Heart left ventricle (tissue), 13 donors: ENCODE measurements around the gene NDOR1.

Experiments
- POLR2A ChIP-seq, 2 donors: fragments of 450-650 bp; IDR thresholded peaks; one replicate each; pipeline ENCODE4 v1.6.1; 2017; ENCODE audit warnings: antibody characterized with exemption in 2 of 2, mild to moderate bottlenecking in 2 of 2, moderate library complexity in 2 of 2
- TF ChIP-seq, protein P1 (sequence below), 12 donors: fragments of 200-600 bp; sonication (generic) in 4 of 12; IDR thresholded peaks; one replicate each; pipeline versions ENCODE4 v1.5.0 to v1.8.0; 2018 to 2022; ENCODE audit warnings: antibody characterized with exemption in 12 of 12, mild to moderate bottlenecking in 5 of 12
- donor health status: ischemic (EF 13 %, LVEDD 7.1; RV severe dilation, severe dysfunction).
- donor health status: DM: no; HTN: yes; CAD: no.
- donor health status: DM: no; HTN: no; CAD: no.
- donor health status: ischemic (EF 25% LVEDD 6.9; RV normal size, moderate dysfunction).
- donor health status: ischemic (EF 25% LVEDD 5.7; RV mildly dilated, moderate dysfunction).
- donor health status: ischemic (EF 35%, LVEDD 5.7; RV mildly dilated, moderate dysfunction).
- donor health status: nonischemic (EF 11% LVEDD 7.7; RV severe dilation, severe dysfunction).
- donor health status: DM: yes; HTN: yes; CAD: no.
- donor health status: PGD.
- donor health status: ischemic (EF 29% LVEDD 5.4; RV normal size, mild dysfunction).
- donor health status: nonischemic (EF 23%, LVEDD 6.1; RV moderate dilation, normal function).

- TF ChIP-seq, protein P1, sequence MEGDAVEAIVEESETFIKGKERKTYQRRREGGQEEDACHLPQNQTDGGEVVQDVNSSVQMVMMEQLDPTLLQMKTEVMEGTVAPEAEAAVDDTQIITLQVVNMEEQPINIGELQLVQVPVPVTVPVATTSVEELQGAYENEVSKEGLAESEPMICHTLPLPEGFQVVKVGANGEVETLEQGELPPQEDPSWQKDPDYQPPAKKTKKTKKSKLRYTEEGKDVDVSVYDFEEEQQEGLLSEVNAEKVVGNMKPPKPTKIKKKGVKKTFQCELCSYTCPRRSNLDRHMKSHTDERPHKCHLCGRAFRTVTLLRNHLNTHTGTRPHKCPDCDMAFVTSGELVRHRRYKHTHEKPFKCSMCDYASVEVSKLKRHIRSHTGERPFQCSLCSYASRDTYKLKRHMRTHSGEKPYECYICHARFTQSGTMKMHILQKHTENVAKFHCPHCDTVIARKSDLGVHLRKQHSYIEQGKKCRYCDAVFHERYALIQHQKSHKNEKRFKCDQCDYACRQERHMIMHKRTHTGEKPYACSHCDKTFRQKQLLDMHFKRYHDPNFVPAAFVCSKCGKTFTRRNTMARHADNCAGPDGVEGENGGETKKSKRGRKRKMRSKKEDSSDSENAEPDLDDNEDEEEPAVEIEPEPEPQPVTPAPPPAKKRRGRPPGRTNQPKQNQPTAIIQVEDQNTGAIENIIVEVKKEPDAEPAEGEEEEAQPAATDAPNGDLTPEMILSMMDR (IDR thresholded peaks at IDR 0.05), result no peak
- peak; percentile 35 to 83 for TF ChIP-seq POLR2A (IDR thresholded peaks at IDR 0.05)
Measured at GRCh38 chr9:137205126-137206069, at the start of gene NDOR1, which contains the start of gene TMEM203.
